ENCODE data around the gene ATP6V0C.
"Not testable (repeated sequence)": the region's sequence is repeated elsewhere in the genome, so short reads cannot be mapped to it uniquely, and the experiment has no call there.

The ATP6V0C gene

GRCh38 chr16:2560131-2560797 lies 46.5 kb downstream of the ATP6V0C start:
- not testable (repeated sequence) for DNase-seq

DNA sequence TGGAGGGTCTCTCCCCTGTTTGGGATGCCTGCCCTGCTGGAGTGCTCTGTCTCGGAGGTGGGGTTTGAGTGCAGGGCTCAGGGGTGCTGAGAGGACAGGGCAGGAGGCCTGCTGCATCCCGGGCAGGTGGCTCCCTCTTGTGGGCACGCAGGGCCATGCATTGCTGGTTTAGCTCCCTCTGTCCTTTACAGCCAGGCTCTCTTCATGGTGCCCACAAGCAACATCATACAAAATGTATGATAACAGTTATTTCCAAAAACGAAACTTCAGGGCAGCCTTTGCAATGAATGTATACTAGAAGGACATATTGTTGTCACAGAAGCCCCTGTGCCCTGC lies 47.0 kb downstream of the ATP6V0C start:
- DNase-seq, result not testable (repeated sequence)

DNA sequence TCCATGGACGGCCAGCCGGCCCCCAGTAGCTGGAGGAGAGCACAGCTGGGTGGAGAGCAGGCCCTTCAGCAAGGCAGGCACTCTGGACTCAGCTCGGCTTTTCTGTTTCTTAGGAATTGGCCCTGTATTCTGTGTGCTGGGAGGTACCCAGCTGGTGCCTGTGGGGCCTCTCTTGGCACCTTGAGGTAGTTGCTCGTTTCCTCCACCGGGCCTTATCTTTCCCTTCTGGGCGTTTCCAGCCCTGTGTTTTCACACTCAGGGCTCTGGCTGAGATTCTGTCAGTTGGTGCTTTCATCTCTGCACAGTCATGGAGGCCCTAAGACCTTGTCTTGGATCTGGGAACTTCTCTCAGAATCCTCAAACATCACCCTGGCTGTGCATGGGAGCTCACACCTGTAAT lies 53.8 kb downstream of the ATP6V0C start:
- not testable (repeated sequence) for DNase-seq

DNA sequence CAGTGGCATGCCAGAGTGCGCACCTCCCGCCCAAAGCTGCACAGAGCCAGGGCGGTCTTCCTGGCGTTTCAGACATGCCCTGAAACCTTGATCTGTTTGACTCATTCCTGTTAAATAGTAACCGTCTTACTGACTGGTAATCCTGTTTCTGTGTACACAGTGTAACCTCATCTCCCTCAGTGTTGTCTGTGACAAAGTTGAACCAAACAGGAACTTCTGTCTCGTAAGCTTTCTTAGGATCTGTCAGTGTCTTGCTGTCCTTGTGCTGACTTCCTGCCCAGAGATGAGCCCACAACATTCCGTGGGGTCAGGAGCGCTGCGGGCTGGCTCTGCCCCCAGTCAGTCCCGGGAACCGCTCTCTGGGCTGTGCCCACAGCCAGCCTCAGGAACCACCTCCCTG lies 54.8 kb downstream of the ATP6V0C start:
- DNase-seq, result not testable (repeated sequence)
